HT-29 (cell line): ENCODE results near the gene PARVB. TPM values are rescaled to one million over a fixed set of nuclear protein-coding genes. Genes with fewer than 3 reads are reported as not detected.

Experiments used
- DNase-seq: peaks from one replicate; pipeline ENCODE4 v3.0.0-alpha.2; 2015; ENCODE audit warnings: low spot score
- total RNA-seq: library from RNA; depleted of rRNA; stranded (reverse); fragments of >200 nt; shearing (Covaris generic); gene quantifications from 2 replicates; pipeline ENCODE4 v1.2.3, GENCODE V29; 2014

Gene PARVB
- total RNA-seq, 1 experiment from 2014 or later: not detected

- DNase-seq: no peak
Measured at GRCh38 chr22:44026630-44027511, 2.8 kb downstream of the PARVB start.

GRCh38 chr22:44028091-44028490, 4.0 kb downstream of the PARVB start:
- DNase-seq: no peak

- no peak for DNase-seq
Measured at GRCh38 chr22:44029069-44029468, 5.0 kb downstream of the PARVB start.

GRCh38 chr22:44030051-44030701, 6.1 kb downstream of the PARVB start:
- DNase-seq: no peak

GRCh38 chr22:44030702-44031082, 6.6 kb downstream of the PARVB start:
- no peak for DNase-seq

GRCh38 chr22:44031158-44031952, 7.3 kb downstream of the PARVB start:
- DNase-seq: no peak

GRCh38 chr22:44032126-44032730, 8.1 kb downstream of the PARVB start:
- no peak for DNase-seq

- DNase-seq: no peak
Measured at GRCh38 chr22:44033287-44033686, 9.2 kb downstream of the PARVB start.

GRCh38 chr22:44033694-44034093, 9.6 kb downstream of the PARVB start:
- DNase-seq: no peak

GRCh38 chr22:44037519-44038375, 13.6 kb downstream of the PARVB start:
- DNase-seq: no peak

- no peak for DNase-seq
Measured at GRCh38 chr22:44039566-44040171, 15.6 kb downstream of the PARVB start.

GRCh38 chr22:44042249-44043218, 18.4 kb downstream of the PARVB start:
- DNase-seq: no peak

- DNase-seq: no peak
Measured at GRCh38 chr22:44045145-44045544, 21.0 kb downstream of the PARVB start.

GRCh38 chr22:44046485-44047141, 22.5 kb downstream of the PARVB start:
- DNase-seq: no peak

- no peak for DNase-seq
Measured at GRCh38 chr22:44047891-44048301, 23.8 kb downstream of the PARVB start.

GRCh38 chr22:44049486-44050231, 25.6 kb downstream of the PARVB start:
- no peak for DNase-seq

GRCh38 chr22:44050766-44051355, 26.8 kb downstream of the PARVB start:
- DNase-seq: no peak
